Type B pancreatic cell (in vitro differentiated cells): Measurements from ENCODE around the gene RXRG. TPM values are rescaled to one million over a fixed set of nuclear protein-coding genes. Genes with fewer than 3 reads are reported as not detected.
A peak's percentile ranks its signal among the peaks of the same experiment; 100 is the strongest.

Source experiments
- DNase-seq: peaks from one replicate; pipeline ENCODE4 v3.0.0; 2021; ENCODE audit warnings: mixed read lengths; ENCODE audit not compliant: unreplicated experiment; ENCODE audit errors: extremely low spot score
- H3K27ac Mint-ChIP-seq: 2 replicates; pipeline ENCODE4 v1.8.0; 2021; ENCODE audit warnings: mild to moderate bottlenecking, mixed read lengths
- H3K27me3 Mint-ChIP-seq: 2 replicates; pipeline ENCODE4 v1.8.0; 2021; ENCODE audit warnings: mixed read lengths
- H3K36me3 Mint-ChIP-seq: 2 replicates; pipeline ENCODE4 v1.8.0; 2021; ENCODE audit warnings: mixed read lengths
- H3K4me1 Mint-ChIP-seq: one replicate; pipeline ENCODE4 v1.8.0; 2021; ENCODE audit warnings: mixed read lengths; ENCODE audit not compliant: unreplicated experiment
- H3K4me3 Mint-ChIP-seq: 2 replicates; pipeline ENCODE4 v1.8.0; 2021; ENCODE audit warnings: mild to moderate bottlenecking, mixed read lengths
- H3K9me3 Mint-ChIP-seq: 2 replicates; pipeline ENCODE4 v1.8.0; 2021; ENCODE audit warnings: mixed read lengths
- total RNA-seq: library from RNA; stranded (reverse); gene quantifications from 2 replicates; pipeline ENCODE4 v1.2.1, GENCODE V29; 2021; ENCODE audit warnings: low replicate concordance
- TF ChIP-seq, protein P1 (sequence below): fragments of 200-600 bp; sonication (generic); conservative IDR thresholded peaks from 2 replicates; pipeline ENCODE4 v1.5.0; 2021; ENCODE audit warnings: antibody characterized with exemption, mild to moderate bottlenecking

The RXRG gene
- total RNA-seq, 1 donor from 2014 or later, result 5.8 TPM

DNA sequence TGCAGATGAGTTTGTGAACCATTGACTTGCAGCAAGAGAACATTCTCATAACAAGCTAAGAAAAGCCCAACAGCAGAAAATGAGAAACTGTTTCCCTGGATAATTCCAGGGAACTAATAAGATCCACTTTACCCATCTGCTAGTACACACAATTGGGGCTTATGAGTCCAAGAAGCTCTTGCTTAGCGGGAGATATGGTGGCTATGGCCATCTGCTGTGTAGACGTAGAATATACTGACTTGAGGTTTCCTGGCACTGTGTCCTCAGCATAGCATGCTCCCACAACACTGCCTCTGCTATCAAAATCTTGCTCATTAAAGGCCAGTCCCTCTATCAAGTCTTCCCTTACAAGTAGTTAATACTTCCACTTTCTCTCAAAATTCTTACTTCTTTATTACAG lies 6.8 kb upstream of the RXRG start:
- no peak overlapping the region for H3K27ac Mint-ChIP-seq
- H3K27me3 Mint-ChIP-seq, result peaks cover 62% of the 10 kb centered on the region
- no peak overlapping the region for H3K4me3 Mint-ChIP-seq
- DNase-seq, result no peak
- H3K36me3 Mint-ChIP-seq, result no peaks in the 10 kb centered on the region
- no peaks in the 10 kb centered on the region for H3K9me3 Mint-ChIP-seq
- TF ChIP-seq, protein P1, sequence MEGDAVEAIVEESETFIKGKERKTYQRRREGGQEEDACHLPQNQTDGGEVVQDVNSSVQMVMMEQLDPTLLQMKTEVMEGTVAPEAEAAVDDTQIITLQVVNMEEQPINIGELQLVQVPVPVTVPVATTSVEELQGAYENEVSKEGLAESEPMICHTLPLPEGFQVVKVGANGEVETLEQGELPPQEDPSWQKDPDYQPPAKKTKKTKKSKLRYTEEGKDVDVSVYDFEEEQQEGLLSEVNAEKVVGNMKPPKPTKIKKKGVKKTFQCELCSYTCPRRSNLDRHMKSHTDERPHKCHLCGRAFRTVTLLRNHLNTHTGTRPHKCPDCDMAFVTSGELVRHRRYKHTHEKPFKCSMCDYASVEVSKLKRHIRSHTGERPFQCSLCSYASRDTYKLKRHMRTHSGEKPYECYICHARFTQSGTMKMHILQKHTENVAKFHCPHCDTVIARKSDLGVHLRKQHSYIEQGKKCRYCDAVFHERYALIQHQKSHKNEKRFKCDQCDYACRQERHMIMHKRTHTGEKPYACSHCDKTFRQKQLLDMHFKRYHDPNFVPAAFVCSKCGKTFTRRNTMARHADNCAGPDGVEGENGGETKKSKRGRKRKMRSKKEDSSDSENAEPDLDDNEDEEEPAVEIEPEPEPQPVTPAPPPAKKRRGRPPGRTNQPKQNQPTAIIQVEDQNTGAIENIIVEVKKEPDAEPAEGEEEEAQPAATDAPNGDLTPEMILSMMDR, result no peak
- H3K4me1 Mint-ChIP-seq, result peaks cover 8% of the 10 kb centered on the region

DNA sequence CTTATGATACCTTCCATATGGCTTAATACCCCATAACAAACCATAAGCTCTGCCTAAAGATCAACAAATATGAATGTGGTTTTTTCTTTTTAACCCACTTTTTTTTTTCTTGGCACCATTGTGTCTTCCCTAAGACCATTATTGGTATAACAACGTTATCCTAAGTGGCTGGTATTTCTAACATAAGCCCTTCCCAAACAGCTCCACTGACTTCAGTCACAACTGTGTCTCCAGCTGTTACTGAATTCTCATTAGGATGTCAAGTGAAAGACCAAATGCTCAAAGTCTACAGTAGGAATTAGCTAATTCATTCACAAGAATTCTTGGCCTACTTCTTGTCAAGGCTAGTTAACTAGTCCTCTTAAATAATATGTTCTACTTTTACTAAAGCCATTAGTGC lies 4.2 kb upstream of the RXRG start:
- Mint-ChIP-seq H3K27ac (no peak overlapping the region), H3K9me3 (no peaks in the 10 kb centered on the region), H3K4me1 (no peaks in the 10 kb centered on the region), H3K36me3 (no peaks in the 10 kb centered on the region), H3K4me3 (no peak overlapping the region), H3K27me3 (peaks cover 41% of the 10 kb centered on the region)
- DNase-seq, result no peak
- TF ChIP-seq, protein P1, result no peak

DNA sequence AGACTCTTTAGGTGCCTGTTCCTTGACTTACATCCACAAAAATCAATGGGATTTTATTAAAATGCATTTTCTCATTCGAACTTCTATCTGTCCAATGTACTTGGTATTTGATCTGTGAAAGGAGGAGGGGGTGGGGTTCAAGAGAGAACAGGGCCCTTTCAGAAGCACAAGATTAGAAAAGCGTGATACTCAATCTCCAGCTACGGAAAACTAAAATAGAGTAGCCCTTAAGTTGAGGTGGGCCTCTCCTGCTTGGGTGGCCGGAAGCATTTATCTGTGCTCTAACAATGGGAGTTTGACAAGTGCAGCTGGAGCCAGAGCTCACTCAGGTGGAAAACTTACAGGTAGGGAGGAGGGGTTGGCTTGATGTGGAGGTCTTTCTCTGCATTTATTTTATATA lies 462 bp upstream of the RXRG start:
- no peak overlapping the region for H3K4me3 Mint-ChIP-seq

DNA sequence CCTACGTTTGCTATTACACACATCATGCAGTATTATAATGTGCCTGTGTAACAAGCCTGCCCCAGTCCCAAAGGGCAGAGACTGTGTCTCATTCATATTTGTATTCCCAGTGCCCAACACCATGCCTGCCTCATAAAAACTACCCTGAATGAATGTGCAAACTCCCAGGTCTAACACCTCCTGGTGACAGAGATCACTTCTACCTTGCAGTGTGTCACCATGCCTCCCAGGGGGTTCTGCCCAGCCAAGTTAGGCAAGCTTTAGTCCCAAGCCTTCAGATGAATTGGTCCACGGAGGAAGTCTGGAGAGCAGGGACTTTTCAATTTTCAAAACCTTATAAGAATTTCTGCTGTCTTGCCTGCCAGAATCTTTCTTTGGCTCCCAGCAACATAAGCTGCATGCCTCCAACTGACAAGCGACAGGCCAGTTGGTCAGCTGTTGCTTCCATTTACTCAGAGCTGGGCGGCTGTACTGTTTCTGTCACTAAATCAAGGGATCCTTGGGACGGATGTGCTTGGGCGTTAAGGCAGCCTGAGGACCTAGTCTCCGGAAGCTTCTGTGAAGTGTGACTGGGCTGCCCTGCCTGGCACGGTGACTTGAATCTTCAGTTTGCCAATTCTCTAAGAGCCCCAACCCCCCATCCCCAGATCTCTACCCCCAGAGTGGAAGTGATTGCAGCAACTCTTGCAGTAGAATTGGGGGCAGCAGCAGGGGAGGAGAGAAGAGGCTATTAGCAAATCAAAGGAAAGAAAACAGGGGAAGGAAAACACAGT lies 1.2 kb downstream of the RXRG start:
- Mint-ChIP-seq H3K4me3 (peak overlapping the region; percentile 23), H3K36me3 (no peaks in the 10 kb centered on the region), H3K27me3 (peaks cover 42% of the 10 kb centered on the region)

More for the DNA sequence above, 462 bp upstream of the RXRG start:
- Mint-ChIP-seq H3K36me3 (no peaks in the 10 kb centered on the region), H3K9me3 (no peaks in the 10 kb centered on the region), H3K4me1 (peaks cover 11% of the 10 kb centered on the region), H3K27me3 (peaks cover 42% of the 10 kb centered on the region), H3K27ac (no peak overlapping the region)
- TF ChIP-seq, protein P1, result no peak
- no peak for DNase-seq

DNA sequence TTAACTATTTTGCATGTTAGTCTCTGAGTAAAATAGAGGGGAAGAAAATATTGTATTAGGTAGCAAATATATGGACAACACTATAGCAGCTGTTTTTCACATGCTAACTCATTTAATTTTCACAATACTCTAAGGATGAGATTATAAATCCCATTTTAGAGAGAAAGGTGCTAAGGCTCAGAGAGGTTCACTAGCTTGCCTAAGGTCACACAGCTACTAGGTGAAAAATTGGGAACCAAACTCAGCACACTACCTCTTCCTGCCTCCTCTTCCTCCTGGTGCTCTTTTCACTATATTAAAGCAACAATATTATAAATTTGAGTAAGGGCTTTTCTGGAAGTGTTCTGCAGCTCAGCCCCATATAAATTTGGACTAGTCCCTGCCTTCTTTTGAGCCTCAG lies 2.3 kb downstream of the RXRG start:
- no peak overlapping the region for H3K27ac Mint-ChIP-seq
- peaks cover 17% of the 10 kb centered on the region for H3K4me1 Mint-ChIP-seq
- TF ChIP-seq, protein P1, result no peak
- no peaks in the 10 kb centered on the region for H3K9me3 Mint-ChIP-seq
- H3K27me3 Mint-ChIP-seq, result peaks cover 31% of the 10 kb centered on the region
- H3K36me3 Mint-ChIP-seq, result no peaks in the 10 kb centered on the region
- H3K4me3 Mint-ChIP-seq, result no peak overlapping the region
- no peak for DNase-seq

More for the DNA sequence above, 1.2 kb downstream of the RXRG start:
- Mint-ChIP-seq H3K9me3 (no peaks in the 10 kb centered on the region), H3K27ac (no peak overlapping the region), H3K4me1 (peaks cover 17% of the 10 kb centered on the region)
- TF ChIP-seq, protein P1, result no peak
- DNase-seq, result no peak
